Prostate gland (tissue), 2 donors: ENCODE measurements around the gene NYNRIN.

Experiments used
- CTCF ChIP-seq, 4 experiments: fragments of 200-600 bp in 2 of 4; fragments of 450-650 bp in 2 of 4; sonication (generic) in 2 of 4; IDR thresholded peaks; 1 replicate in 3 of 4; 2 replicates in 1 of 4; pipeline ENCODE4 v1.5.1; 2016 to 2019; ENCODE audit warnings: antibody characterized with exemption in 4 of 4, mild to moderate bottlenecking in 2 of 4, moderate library complexity in 2 of 4
- POLR2A ChIP-seq: fragments of 450-650 bp; IDR thresholded peaks from one replicate; pipeline ENCODE4 v1.6.1; 2016; ENCODE audit warnings: antibody characterized with exemption, mild to moderate bottlenecking
- POLR2AphosphoS5 ChIP-seq: sonication (generic); formaldehyde crosslinking; IDR thresholded peaks from one replicate; pipeline ENCODE4 v1.6.1; 2017; ENCODE audit warnings: antibody characterized with exemption

GRCh38 chr14:24390701-24391468 lies 7.9 kb upstream of the NYNRIN start:
- TF ChIP-seq CTCF (IDR thresholded peaks at IDR 0.05) (no peak), POLR2AphosphoS5 (no peak), POLR2A (no peak)
